ENCODE data around the gene MOK. TPM values are rescaled to one million over a fixed set of nuclear protein-coding genes. Genes with fewer than 3 reads are reported as not detected.

The MOK gene
- total RNA-seq, 1 experiment from 2014 or later: 5.9 TPM

Other genes with a start within 250 kb of the MOK start
- gene HSP90AA1, start 218.1 kb downstream of the MOK start, total RNA-seq (2014; rRNA removed; shearing (Covaris generic)): 650 and 697 TPM in 2 replicates
- gene WDR20, start 165.3 kb downstream of the MOK start, total RNA-seq (2014; rRNA removed; shearing (Covaris generic)): 22.0 and 23.2 TPM in 2 replicates
- gene ZNF839, start 14.6 kb upstream of the MOK start, total RNA-seq (2014; rRNA removed; shearing (Covaris generic)): 4.0 and 4.2 TPM in 2 replicates
- gene CINP, start 57.7 kb upstream of the MOK start, total RNA-seq (2014; rRNA removed; shearing (Covaris generic)): 42.7 and 48.4 TPM in 2 replicates
- 8.6 and 9.1 TPM in 2 replicates for gene TECPR2, start 57.8 kb upstream of the MOK start, total RNA-seq (2014; rRNA removed; shearing (Covaris generic))
- 19.9 and 20.5 TPM in 2 replicates for gene ANKRD9, start 204.6 kb upstream of the MOK start, total RNA-seq (2014; rRNA removed; shearing (Covaris generic))

All from SJCRH30 (cell line).